ENCODE data around the gene INSC.

DNA sequence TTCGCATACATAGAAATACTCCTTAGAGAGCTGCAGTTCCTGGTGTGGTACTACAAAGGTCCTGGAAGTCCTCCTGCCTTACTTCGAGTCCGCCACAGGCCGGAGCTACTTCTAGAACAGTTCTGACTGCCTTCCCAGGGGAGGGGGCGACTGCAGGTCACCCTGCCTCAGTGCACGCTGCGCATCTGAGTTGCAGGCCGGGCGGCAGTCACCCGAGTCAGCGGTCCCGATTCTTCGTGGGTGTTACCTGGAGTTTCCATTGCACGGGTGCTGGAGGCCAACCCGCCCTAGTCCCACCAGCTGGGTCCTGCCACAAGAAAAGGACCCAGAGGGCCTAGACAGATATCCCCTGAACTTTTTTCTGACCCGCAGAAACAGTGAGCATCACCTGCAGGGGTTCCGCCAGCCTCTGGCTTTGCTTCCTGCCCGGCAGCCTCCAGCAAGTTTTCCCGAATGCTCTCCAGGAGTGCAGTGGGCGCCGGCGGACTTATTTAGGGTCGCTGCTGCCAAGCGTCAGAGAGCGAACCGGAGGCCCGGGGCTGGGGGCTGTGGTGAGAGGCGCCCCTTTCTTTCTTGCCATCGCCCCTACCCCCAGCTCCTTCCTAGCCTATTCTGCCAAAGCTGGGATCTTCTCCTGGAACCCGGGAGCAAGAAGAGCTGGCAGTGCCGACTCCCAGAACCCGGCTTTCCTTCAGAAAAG, 43.0 kb upstream of the INSC start:
- TF ChIP-seq ZC3H10 (CRISPR knock-in tag; IDR thresholded peaks at IDR 0.05) (no peak), OSR1 (CRISPR knock-in tag; IDR thresholded peaks at IDR 0.05) (no peak)
